GM23338 (cell line): ENCODE measurements around the gene CAV2.

Experiments
- CREB1 ChIP-seq: fragments of 250-450 bp; sonication (Bioruptor Pico); IDR thresholded peaks from 2 replicates; pipeline ENCODE4 v1.5.0; 2020; ENCODE audit warnings: low read depth, mild to moderate bottlenecking, moderate library complexity
- EZH2 ChIP-seq: fragments of 200-600 bp; sonication (generic); IDR thresholded peaks from one replicate; pipeline ENCODE4 v1.8.0; 2017; ENCODE audit warnings: antibody characterized with exemption, mild to moderate bottlenecking, low read depth; ENCODE audit not compliant: unreplicated experiment
- EZH2phosphoT487 ChIP-seq: fragments of 200-600 bp; sonication (generic); IDR thresholded peaks from one replicate; pipeline ENCODE4 v1.8.1; 2018; ENCODE audit warnings: antibody characterized with exemption; ENCODE audit not compliant: unreplicated experiment
- JUNB ChIP-seq: IDR thresholded peaks from one replicate; pipeline ENCODE4 v1.6.1; 2016; ENCODE audit warnings: antibody characterized with exemption; ENCODE audit not compliant: unreplicated experiment
- NANOG ChIP-seq: IDR thresholded peaks from 2 replicates; pipeline ENCODE4 v1.6.1; 2016; ENCODE audit warnings: antibody characterized with exemption, borderline replicate concordance
- POLR2AphosphoS5 ChIP-seq: IDR thresholded peaks from 2 replicates; pipeline ENCODE4 v1.6.1; 2016; ENCODE audit warnings: antibody characterized with exemption, low read depth
- STAT1 ChIP-seq: IDR thresholded peaks from one replicate; pipeline ENCODE4 v1.6.1; 2016; ENCODE audit warnings: antibody characterized with exemption; ENCODE audit not compliant: unreplicated experiment
- TF ChIP-seq, protein P1 (sequence below), 2 experiments: fragments of 200-600 bp in 1 of 2; sonication (generic) in 1 of 2; conservative IDR thresholded peaks; 2 replicates each; pipeline versions ENCODE4 v1.5.1 to v1.6.1; 2016 to 2017; ENCODE audit warnings: antibody characterized with exemption in 2 of 2, low read depth in 2 of 2, mild to moderate bottlenecking in 2 of 2, moderate library complexity in 1 of 2
- TF ChIP-seq, protein P2 (sequence below): IDR thresholded peaks from one replicate; pipeline ENCODE4 v1.6.1; 2018; ENCODE audit warnings: antibody characterized with exemption; ENCODE audit not compliant: unreplicated experiment
- TF ChIP-seq, protein P3 (sequence below): IDR thresholded peaks from 2 replicates; pipeline ENCODE4 v1.6.1; 2016; ENCODE audit warnings: antibody characterized with exemption
- TF ChIP-seq, protein P4 (sequence below): fragments of 250-450 bp; sonication (Bioruptor Pico); IDR thresholded peaks from 2 replicates; pipeline ENCODE4 v1.5.0; 2020; ENCODE audit warnings: mild to moderate bottlenecking, moderate library complexity

DNA sequence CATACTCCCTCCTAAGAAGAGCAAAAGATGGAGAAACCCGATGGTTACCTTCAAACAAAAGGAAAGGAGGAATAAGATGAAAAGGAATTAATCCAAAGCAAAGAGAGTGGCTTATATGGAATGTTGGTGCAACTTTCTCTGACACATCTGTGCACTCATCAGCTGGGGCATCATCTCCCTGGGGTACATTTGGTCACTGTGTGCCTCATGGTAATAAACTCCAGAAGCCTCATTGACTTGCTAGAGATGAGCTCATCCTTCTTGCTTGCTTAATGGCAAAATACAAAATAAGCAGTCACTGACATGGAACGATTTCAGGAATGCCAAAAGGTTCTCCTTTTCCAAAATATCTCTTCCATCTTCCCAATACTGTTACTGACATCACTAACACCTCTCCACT lies 47.8 kb downstream of the CAV2 start:
- TF ChIP-seq CREB1 (CRISPR knock-in tag) (no peak), EZH2 (no peak), EZH2phosphoT487 (no peak), JUNB (no peak), POLR2AphosphoS5 (no peak), NANOG (no peak), STAT1 (no peak)
- TF ChIP-seq, protein P1, sequence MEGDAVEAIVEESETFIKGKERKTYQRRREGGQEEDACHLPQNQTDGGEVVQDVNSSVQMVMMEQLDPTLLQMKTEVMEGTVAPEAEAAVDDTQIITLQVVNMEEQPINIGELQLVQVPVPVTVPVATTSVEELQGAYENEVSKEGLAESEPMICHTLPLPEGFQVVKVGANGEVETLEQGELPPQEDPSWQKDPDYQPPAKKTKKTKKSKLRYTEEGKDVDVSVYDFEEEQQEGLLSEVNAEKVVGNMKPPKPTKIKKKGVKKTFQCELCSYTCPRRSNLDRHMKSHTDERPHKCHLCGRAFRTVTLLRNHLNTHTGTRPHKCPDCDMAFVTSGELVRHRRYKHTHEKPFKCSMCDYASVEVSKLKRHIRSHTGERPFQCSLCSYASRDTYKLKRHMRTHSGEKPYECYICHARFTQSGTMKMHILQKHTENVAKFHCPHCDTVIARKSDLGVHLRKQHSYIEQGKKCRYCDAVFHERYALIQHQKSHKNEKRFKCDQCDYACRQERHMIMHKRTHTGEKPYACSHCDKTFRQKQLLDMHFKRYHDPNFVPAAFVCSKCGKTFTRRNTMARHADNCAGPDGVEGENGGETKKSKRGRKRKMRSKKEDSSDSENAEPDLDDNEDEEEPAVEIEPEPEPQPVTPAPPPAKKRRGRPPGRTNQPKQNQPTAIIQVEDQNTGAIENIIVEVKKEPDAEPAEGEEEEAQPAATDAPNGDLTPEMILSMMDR (conservative IDR thresholded peaks at IDR 0.05; ENCODE audit: low read depth in 2 of 2), result no peak
- TF ChIP-seq, protein P2, sequence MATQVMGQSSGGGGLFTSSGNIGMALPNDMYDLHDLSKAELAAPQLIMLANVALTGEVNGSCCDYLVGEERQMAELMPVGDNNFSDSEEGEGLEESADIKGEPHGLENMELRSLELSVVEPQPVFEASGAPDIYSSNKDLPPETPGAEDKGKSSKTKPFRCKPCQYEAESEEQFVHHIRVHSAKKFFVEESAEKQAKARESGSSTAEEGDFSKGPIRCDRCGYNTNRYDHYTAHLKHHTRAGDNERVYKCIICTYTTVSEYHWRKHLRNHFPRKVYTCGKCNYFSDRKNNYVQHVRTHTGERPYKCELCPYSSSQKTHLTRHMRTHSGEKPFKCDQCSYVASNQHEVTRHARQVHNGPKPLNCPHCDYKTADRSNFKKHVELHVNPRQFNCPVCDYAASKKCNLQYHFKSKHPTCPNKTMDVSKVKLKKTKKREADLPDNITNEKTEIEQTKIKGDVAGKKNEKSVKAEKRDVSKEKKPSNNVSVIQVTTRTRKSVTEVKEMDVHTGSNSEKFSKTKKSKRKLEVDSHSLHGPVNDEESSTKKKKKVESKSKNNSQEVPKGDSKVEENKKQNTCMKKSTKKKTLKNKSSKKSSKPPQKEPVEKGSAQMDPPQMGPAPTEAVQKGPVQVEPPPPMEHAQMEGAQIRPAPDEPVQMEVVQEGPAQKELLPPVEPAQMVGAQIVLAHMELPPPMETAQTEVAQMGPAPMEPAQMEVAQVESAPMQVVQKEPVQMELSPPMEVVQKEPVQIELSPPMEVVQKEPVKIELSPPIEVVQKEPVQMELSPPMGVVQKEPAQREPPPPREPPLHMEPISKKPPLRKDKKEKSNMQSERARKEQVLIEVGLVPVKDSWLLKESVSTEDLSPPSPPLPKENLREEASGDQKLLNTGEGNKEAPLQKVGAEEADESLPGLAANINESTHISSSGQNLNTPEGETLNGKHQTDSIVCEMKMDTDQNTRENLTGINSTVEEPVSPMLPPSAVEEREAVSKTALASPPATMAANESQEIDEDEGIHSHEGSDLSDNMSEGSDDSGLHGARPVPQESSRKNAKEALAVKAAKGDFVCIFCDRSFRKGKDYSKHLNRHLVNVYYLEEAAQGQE, result no peak
- TF ChIP-seq, protein P3, sequence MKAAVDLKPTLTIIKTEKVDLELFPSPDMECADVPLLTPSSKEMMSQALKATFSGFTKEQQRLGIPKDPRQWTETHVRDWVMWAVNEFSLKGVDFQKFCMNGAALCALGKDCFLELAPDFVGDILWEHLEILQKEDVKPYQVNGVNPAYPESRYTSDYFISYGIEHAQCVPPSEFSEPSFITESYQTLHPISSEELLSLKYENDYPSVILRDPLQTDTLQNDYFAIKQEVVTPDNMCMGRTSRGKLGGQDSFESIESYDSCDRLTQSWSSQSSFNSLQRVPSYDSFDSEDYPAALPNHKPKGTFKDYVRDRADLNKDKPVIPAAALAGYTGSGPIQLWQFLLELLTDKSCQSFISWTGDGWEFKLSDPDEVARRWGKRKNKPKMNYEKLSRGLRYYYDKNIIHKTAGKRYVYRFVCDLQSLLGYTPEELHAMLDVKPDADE, result no peak
- TF ChIP-seq, protein P4, sequence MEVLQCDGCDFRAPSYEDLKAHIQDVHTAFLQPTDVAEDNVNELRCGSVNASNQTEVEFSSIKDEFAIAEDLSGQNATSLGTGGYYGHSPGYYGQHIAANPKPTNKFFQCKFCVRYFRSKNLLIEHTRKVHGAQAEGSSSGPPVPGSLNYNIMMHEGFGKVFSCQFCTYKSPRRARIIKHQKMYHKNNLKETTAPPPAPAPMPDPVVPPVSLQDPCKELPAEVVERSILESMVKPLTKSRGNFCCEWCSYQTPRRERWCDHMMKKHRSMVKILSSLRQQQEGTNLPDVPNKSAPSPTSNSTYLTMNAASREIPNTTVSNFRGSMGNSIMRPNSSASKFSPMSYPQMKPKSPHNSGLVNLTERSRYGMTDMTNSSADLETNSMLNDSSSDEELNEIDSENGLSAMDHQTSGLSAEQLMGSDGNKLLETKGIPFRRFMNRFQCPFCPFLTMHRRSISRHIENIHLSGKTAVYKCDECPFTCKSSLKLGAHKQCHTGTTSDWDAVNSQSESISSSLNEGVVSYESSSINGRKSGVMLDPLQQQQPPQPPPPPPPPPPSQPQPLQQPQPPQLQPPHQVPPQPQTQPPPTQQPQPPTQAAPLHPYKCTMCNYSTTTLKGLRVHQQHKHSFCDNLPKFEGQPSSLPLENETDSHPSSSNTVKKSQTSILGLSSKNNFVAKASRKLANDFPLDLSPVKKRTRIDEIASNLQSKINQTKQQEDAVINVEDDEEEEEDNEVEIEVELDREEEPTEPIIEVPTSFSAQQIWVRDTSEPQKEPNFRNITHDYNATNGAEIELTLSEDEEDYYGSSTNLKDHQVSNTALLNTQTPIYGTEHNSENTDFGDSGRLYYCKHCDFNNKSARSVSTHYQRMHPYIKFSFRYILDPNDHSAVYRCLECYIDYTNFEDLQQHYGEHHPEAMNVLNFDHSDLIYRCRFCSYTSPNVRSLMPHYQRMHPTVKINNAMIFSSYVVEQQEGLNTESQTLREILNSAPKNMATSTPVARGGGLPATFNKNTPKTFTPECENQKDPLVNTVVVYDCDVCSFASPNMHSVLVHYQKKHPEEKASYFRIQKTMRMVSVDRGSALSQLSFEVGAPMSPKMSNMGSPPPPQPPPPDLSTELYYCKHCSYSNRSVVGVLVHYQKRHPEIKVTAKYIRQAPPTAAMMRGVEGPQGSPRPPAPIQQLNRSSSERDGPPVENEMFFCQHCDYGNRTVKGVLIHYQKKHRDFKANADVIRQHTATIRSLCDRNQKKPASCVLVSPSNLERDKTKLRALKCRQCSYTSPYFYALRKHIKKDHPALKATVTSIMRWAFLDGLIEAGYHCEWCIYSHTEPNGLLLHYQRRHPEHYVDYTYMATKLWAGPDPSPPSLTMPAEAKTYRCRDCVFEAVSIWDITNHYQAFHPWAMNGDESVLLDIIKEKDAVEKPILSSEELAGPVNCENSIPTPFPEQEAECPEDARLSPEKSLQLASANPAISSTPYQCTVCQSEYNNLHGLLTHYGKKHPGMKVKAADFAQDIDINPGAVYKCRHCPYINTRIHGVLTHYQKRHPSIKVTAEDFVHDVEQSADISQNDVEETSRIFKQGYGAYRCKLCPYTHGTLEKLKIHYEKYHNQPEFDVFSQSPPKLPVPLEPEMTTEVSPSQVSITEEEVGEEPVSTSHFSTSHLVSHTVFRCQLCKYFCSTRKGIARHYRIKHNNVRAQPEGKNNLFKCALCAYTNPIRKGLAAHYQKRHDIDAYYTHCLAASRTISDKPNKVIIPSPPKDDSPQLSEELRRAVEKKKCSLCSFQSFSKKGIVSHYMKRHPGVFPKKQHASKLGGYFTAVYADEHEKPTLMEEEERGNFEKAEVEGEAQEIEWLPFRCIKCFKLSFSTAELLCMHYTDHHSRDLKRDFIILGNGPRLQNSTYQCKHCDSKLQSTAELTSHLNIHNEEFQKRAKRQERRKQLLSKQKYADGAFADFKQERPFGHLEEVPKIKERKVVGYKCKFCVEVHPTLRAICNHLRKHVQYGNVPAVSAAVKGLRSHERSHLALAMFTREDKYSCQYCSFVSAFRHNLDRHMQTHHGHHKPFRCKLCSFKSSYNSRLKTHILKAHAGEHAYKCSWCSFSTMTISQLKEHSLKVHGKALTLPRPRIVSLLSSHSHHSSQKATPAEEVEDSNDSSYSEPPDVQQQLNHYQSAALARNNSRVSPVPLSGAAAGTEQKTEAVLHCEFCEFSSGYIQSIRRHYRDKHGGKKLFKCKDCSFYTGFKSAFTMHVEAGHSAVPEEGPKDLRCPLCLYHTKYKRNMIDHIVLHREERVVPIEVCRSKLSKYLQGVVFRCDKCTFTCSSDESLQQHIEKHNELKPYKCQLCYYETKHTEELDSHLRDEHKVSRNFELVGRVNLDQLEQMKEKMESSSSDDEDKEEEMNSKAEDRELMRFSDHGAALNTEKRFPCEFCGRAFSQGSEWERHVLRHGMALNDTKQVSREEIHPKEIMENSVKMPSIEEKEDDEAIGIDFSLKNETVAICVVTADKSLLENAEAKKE (CRISPR knock-in tag), result no peak
